Measurements from ENCODE around the gene KL.

The KL gene

DNA sequence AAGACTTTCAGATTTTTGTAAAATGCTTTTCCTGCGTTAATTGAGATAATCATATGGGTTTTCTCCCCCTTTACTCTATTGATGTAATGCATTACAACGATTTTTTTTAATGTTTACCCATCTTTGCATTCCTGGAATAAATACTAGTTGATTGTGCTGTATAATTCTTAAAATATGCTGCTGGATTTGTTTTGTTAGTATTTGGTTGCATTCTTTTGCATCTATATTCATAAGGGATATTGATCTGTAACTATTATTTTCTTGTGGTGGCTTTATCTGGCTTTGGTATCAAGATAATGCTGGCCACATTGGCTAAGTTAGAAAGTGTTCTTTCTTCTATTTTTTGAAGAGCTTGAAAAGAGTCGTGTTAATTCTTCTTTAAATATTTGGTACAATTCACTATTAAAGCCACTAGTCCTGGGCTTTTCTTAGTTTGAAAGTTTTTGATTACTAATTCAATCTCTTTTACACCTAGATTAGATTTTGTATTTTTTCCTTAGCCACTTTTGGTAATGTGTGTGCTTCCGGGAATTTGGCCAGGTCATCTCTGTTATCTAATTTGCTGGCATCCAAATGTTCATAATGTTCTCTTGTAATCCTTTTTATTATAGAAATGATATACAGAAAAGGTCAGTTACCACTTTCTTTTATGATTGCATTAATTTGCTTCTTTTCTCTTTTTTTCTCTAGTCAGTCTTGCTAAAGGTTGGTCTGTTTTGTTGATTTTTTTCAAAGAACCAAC lies 29.8 kb downstream of the KL start:
- no peak for DNase-seq

DNA sequence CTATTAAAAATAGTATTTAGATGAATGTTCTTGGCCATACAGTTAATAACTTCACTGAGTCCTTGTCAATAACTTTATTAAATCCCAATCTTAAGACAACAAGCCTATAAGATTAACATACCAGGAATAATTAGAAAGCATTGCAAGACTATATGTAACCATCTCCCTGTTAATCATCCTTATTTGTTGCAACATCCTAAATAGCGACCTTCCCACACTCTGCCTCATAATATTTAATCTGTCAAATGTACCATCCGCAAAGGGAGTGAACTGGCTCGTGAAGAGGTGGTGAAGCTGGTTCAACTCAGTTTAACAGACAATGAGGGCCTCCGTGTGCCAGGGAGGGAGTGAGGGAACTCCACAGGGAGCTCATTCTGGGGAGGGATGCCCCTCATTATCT lies 33.9 kb downstream of the KL start:
- DNase-seq = no peak

DNA sequence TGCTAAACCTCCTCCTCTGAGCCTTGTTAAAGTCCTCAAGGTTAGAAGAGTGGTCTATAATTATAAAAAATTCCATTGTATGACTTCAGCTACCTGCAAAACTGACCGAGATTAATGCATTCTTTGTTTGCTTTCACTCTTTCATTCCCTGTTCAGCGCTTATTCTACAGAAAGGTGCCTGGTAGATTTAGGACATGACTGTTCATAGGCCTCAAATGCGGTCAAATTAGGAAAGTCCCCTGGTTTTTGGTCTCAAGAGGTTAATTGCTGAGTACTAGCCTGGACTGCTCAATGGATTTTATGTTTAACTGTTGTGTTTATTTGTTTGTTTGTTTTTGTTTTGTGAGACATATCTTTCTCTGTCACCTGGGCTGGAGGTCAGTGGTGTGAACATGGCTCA lies 35.4 kb downstream of the KL start:
- DNase-seq = no peak

DNA sequence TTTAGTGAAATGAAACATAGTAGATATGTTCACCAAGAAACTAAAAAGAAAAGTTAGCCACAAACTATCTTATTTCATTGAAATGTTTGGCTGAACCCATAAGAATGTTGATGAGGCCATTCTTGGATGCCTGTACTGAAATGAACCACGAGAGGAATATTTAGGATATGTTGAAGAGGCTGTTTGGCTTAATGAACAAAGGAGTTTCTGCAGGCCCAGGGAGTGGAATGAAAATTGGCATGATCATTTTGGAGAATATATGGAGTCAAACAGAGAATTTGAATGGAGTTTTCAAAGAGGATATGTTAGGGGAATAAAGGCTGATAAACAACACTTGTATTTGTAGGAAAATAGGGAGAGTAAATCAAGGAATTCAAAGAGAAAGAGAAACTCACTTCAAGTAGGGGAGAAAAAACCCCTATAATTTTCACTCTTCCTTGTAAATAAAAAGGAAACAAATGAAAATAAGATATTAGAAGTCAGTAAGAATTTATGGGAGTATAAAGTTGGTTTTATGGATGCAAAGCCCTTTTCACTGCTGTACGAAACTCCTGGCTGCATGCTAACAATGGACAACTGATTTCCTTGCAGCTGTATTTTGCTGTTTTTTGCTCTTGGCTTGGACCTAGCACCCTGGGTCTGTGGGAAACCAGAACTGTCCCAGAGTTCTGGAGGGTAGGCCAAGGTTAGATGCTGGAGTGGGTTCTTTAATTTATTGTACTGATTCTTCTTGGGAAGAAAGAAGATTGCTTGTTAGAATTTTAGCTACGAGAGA lies 36.5 kb downstream of the KL start:
- DNase-seq = no peak

DNA sequence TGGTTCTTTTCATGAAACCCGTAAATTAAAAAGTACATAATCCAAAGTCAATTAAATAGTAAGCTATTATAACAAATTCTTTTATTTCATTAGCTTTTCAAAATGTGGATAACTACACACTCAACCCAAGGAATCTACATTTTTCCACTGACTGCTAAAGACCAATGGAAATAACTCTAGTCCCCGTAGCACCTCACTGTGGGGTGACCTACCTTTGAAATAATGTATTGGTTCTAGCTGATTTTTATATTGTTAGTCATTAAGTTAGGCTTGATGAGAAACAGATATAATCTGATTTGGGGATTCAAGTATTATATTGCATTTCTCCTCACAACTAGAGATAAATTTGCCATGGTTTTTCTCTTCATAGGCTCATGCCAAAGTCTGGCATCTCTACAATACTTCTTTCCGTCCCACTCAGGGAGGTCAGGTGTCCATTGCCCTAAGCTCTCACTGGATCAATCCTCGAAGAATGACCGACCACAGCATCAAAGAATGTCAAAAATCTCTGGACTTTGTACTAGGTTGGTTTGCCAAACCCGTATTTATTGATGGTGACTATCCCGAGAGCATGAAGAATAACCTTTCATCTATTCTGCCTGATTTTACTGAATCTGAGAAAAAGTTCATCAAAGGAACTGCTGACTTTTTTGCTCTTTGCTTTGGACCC lies 37.3 kb downstream of the KL start:
- no peak for DNase-seq

DNA sequence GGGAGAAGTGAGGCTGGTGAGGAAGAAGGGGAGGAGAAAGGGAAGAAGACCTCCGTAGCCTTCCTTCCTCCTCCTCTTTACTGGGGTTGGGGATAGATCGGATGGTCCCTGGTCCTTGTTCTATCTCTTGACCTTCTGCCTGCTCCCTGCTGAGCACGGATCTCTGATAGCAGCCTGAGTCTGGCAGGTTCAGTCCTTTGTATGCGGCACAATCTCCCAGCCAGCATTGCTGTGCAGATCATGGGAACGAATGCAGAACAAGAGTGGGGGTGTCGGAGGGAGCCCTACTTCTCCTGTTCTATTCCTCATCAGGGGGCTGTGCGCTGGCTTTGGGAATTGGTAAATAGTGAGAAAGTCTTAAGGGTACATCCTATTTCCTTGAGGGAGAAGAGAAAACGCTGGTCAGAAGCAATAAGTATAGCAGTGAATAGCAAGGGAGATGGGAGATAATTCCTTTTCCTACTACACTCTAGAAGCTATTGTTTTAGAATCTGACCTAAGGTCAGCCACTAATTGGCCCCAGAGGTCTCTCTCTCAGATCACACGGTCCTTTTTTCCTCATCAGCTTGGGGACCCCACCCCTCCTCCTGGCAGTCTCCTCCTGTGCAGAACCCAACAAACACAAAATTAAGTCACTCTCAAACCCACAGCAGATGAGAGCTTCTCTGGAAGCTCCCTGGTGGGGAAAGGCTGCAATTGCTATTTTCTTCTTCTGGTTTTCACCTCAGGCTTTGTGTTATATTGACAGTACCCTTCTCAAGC lies 41.0 kb downstream of the KL start:
- no peak for DNase-seq

DNA sequence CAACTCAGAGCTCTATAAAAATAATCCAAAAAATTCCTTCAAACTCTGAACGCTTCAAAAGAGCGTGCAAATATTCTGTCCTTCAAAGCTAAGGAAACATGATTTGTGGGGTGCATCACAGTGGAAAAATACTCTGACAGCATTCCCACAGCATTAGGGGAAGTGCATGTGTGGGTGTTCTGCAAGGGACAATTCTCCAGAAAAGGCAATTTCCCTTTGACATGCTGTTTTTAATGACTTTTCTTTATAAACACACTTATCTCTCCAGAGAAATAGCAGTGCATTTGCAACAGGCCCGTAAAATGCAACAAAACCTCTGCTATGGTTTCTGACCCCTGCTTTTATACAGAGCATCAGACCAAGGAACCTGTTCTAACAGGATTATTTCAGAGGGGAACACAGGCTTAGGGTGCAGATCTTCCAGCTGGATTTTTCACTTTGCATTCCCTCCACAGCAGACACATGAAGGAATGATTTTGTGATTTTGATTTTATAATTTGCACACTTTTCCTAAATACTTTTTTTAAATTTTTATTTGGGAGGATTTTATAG lies 42.6 kb downstream of the KL start:
- no peak for DNase-seq

DNA sequence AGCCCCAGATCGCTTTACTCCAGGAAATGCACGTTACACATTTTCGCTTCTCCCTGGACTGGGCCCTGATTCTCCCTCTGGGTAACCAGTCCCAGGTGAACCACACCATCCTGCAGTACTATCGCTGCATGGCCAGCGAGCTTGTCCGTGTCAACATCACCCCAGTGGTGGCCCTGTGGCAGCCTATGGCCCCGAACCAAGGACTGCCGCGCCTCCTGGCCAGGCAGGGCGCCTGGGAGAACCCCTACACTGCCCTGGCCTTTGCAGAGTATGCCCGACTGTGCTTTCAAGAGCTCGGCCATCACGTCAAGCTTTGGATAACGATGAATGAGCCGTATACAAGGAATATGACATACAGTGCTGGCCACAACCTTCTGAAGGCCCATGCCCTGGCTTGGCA lies 44.6 kb downstream of the KL start:
- DNase-seq = no peak

DNA sequence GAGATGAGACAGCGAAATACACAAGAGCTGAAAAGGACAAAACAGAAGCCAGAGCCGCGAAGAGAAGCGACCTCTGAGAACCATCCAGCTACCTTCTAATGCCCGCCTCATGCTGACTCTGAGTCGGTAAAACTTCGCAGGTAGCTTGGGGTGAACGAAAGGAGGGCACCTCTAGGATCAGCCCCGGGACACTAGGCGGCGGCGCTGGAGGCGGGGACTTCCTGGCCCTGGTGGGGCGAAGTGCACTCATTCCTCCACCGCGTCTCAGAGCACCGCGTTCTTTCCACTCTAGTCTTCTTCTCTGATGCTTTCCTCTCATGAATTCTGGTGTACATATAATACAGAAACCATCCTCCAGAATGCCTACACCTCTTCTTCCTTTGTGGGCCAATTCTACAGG lies 50.1 kb downstream of the KL start:
- no peak for DNase-seq

DNA sequence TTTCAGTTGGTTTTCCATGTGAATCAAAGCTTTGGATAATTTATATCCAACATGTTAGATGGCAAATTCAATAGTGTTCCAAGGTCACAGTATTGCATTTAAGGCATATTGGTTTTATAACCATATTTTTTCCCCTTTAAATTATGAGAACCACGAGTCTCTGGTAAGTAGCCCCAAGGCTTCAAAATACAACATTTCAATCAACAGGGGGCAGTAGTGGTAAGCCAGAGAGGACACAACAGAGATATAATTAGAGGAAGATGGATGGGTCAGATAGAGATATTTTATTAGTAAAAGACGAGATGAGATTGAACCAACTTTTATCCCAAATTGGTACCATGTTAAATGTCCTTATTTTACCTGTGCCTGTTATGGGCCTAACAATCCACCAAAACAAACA lies 53.1 kb downstream of the KL start:
- no peak for DNase-seq

DNA sequence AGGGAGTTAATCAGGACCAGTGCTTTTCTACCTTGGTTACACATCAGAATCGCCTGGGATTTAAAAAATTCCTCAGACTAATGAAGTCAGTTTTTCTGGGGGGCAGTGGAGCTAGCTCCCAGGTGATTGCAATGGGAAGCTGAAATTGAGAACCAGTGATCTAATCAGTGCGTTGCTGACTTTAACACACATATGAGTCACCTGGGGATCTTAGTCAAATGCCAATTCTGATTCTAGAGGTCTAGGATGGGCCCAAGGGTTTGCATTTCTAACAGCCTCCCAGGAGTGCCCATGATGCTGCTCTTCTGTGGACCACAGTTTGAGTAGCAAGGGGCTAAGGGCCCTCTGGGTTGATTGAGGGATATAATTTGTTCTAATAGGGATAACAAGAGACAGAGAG lies 54.5 kb downstream of the KL start:
- DNase-seq = no peak

DNA sequence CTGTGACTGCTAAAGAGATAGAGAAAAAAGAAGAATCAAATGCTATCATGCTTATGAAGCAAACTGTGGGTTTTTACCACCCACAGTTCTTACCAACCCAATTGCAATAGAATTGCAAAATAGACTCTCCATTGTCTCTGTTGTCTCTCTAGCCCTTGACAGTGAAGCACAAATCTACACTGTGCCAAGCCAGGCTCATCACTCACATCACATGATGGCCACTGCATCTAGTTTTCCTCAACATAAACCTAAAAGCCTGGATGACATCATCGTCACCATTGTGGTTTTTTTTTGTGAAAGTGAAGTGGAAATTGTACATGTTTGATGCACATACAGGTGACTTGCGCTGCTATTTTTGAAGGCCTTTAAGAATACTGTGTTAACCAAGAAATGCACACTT lies 56.1 kb downstream of the KL start:
- DNase-seq = peak in 1 of 2 donors; percentile 36

DNA sequence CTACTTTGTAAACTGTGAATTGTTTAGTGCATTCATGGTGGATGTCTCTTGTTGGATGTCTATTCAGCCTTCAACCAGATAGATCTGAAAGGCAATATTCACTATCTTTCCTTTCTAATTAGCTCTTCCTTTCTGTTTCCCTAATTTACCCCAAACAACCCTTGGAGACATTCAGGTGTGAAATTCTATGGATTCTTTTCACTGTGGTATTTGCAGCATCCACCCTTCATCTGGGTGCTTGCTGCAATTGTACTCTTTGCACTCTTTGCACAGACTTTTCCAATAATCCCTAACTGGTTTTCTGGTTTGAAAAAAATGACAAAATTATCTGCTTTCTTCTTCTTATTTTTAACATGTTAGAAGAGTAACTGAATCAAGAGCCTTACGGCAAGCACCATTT lies 56.5 kb downstream of the KL start:
- DNase-seq = no peak

DNA sequence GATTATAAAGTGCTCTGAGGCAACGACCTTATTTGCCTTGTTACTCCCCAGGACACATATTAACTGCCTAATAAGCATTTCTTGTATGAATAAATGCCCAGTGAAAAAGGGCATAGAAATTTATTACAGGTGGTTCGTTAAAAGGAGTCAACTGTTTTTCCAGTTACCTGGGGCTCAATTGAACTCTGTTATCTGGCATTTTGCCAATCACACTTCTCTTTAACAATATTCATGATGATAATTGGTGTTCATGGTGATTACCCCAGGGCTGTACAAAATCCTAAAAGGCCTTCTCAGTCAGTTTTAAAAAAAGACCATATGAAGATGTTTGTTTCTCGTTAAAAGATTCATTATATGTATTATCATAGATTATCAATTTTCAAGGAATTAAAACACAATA lies 57.1 kb downstream of the KL start:
- no peak for DNase-seq

DNA sequence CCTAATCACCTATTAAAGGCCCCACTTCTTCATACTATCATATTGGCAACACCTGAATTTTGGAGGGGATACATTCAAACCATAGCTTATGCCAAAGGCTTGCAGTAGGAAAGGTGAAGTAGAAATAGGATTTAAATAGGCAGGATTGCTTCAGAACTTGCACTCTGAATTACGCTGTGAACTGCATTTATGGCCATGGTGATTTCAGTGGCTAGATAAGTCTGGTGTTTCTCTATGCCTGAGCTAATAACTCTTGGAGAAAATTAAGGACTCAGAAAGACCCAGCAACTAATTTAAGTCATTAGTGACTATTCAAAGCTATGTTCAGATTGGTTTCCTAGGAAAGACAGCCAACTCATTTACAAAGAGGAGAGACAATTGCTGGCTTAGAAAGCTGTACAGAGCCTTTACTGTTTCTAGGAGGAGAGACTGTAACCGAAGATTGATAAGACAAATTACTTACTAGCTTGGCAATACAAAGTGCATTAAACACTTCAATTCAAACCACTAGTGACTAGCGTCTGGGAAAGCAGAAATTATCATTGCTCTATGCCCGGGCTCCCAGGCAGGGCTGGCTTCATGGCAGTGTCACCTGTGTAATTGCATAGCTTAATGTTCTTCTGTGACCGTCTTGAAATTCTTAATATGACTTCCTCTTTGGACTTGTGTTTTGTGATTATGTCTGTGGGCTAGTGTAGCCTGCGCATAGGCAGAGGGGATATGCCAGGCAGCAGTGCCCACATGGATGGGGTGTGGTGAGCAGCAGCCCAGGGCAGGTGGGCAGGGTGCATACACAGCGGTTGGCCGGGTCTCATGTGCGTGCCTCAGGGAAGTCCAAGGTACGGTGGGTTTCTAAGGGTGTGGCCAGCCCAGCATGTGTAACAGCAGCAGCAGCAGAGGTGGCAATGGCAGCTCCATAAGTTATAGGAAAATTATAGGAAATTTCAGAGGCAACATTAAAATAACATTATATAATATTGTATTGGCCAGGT lies 60.1 kb downstream of the KL start:
- DNase-seq = peak in 1 of 2 donors; percentile 28

DNA sequence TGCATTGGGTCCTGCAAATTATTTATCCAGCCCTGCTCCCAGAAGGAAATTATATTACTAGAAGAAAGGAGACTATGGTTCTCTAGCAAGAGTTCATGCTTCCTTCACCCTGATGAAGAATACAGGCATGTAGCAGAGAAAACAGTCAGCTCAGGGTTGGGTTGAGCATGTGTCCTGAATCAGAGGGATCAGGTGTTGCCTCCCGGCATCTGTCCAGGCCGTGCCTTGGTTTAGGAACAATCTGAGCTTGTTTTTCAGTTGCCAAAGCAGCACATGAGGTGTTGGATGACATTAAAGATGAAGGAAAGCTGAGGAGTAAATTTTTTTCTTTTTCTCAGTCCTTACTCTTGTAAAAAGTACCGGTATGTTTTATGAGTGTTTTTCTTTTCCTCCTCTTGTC lies 62.0 kb downstream of the KL start:
- DNase-seq = no peak

DNA sequence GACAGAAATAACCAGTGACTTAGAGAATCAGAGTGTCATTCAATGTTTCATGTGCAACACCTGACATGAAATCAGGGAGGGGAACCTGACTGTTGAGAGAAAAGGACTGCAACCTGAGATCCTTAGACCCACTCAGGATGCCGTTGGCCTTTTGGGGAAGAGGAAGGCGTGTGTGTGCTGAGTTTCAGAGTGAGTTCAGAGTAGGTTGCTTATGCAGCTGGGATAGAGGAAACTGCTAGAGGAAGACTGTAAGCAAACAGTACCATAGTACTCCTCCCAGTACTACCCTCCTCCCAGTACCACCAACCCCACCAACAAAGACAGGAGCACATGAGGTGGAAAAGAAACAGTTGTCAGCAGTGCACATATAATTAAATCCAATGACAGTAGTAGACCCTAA lies 63.7 kb downstream of the KL start:
- DNase-seq = no peak

DNA sequence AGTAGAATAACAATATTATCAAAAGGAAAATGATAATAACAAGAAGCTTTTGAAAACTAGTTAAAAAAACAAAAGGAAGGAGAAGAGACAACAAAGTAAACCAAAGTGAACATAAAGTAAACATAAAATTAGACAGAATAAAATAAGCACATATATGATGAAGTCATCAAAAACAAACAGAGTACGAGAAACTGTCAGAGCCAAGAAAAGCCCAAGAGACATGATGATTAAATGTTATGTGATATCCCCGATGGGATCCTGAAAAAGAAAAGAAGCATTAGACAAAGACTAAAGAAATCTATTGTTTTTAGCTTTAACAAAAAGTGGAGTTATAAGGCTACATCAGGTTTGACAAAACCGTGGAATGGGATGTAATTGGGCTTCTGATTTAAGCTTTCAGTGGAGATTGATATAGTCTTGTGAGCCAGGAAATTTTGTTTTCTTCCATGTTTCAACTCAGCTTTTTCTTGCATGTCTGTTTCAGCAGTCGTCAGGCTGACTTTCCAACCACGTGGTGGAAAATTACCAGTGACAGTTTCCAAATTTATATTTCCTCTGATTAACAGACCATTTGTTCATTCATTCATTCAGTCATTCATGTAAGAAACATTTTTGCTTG lies 64.9 kb downstream of the KL start:
- no peak for DNase-seq

DNA sequence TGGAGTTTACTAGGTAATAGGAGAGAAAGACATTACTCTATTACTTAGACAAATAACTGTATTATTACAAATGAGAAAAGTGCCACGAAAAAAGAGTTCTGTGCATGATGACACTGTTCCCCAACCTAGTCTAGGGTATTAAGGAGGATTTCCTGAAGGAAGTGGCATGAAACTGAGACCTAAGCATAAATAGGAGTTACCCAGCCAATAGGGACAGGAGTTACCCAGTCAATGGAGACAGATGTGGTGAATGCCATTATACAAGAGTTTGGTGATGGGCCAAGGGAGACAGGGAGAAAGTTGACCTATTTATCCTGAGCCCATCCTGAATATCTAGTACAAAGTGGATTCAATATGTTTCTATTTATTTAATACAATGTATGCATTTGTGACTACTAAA lies 65.4 kb downstream of the KL start:
- no peak for DNase-seq

DNA sequence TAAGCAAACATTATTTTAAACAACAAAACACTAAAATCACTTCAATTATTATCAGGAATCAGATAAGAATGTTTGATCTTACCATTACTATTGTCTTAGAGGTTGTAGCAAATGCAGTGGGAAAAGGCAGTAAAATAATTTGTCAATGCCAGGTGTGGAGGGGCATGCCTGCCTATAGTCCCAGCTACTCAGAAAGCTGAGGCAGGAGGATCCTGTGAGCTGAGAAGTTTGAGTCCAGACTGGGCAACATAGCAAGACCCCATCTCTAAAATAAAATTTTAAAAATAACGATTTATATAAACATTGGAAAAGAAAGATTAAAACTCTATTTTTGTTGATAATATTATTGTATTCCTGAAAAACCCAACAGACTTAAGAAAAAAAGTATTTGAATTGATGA lies 66.8 kb downstream of the KL start:
- no peak for DNase-seq

DNA sequence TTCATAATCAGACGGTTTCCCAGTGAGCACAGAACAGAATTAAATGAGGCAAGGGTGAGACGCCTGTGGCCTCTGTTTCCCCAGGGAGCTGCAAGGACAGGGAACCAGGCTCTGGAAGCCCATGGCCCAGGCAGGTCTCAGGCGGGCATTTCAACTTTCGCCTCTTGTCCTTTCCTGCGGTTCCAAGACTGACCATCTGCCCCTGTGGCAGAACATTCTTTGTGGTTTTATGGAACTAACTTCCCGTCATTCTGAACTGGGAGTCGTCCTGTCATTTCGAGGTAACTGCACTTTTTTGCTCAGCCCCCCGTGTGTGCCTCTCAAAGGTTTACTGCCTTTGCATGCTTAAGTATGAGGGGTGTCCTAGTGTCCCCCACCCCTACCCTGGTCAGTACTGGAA lies 70.9 kb downstream of the KL start:
- no peak for DNase-seq
